ENCODE data around the gene NFATC3.

DNA sequence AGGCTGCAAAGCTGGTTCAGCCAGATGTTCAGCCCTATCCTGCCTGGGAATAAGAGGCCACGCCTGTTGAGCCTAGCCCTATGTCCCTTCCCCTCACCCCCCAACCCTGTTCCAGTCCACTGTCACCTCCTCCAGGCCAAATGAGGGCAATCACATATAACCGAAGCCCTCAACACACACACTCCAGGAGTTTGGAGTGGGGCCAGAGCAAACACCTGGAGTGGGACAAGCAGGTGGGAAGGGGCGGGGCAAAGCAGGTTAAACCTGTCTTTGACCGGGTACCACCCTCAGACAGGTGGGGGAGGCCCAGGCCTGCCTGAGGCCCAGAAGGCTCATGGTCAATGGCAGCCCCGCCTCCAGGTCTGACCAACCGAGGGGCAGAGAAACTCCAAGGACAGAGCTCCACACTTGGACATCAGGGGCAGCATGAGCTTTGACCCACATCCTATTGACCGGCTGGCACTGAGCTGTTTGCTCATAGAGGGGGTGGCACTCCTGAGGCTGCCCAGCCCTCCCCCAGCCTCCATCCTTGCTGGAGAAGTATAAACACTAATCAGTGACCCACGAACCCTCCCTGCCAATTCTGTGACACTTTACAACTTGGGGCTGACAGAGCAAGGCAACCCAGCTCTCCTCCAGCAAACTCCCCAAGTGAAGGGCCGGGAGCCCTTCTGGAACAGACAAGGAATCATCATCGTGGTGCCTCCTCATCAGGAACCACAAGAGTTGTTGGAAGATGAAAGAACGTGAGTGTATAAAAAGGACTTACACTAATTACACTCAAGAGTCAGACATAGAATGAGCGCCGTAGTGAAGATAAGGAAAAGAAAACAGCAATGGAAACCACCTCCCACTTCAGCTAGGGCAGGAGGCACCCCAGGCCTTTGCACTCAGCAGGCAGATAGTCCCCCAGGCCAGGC lies 149.3 kb downstream of the NFATC3 start:
- TF ChIP-seq, protein P1, sequence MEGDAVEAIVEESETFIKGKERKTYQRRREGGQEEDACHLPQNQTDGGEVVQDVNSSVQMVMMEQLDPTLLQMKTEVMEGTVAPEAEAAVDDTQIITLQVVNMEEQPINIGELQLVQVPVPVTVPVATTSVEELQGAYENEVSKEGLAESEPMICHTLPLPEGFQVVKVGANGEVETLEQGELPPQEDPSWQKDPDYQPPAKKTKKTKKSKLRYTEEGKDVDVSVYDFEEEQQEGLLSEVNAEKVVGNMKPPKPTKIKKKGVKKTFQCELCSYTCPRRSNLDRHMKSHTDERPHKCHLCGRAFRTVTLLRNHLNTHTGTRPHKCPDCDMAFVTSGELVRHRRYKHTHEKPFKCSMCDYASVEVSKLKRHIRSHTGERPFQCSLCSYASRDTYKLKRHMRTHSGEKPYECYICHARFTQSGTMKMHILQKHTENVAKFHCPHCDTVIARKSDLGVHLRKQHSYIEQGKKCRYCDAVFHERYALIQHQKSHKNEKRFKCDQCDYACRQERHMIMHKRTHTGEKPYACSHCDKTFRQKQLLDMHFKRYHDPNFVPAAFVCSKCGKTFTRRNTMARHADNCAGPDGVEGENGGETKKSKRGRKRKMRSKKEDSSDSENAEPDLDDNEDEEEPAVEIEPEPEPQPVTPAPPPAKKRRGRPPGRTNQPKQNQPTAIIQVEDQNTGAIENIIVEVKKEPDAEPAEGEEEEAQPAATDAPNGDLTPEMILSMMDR (IDR thresholded peaks at IDR 0.05), result peak in 3 of 7 experiments; percentile 12 to 45 (median 35)
- TF ChIP-seq POLR2A (IDR thresholded peaks at IDR 0.05), result peak; percentile 70 to 89 (median 73)

All from body of pancreas (tissue), 4 donors.